ENCODE measurements around the gene FITM1.
"Not testable (repeated sequence)": the region's sequence is repeated elsewhere in the genome, so short reads cannot be mapped to it uniquely, and the experiment has no call there.

The FITM1 gene

GRCh38 chr14:24098229-24098926 is 32.1 kb upstream of the FITM1 start:
- no peak for DNase-seq

- peak in 7 of 58 donors; percentile 4 to 60 (median 27) for DNase-seq
These were observed 31.3 kb upstream of the FITM1 start for GRCh38 chr14:24098927-24099813.

GRCh38 chr14:24100197-24100981 is 30.1 kb upstream of the FITM1 start:
- no peak for DNase-seq

- DNase-seq = no peak
These were observed 29.4 kb upstream of the FITM1 start for GRCh38 chr14:24100982-24101494.

GRCh38 chr14:24102357-24103048 is 28.0 kb upstream of the FITM1 start:
- DNase-seq = no peak

- DNase-seq = no peak
These were observed 27.0 kb upstream of the FITM1 start for GRCh38 chr14:24103451-24103850.

- not testable (repeated sequence) for DNase-seq
These were observed 24.7 kb upstream of the FITM1 start for GRCh38 chr14:24105609-24106239.

- no peak for DNase-seq
These were observed 23.7 kb upstream of the FITM1 start for GRCh38 chr14:24106672-24107271.

GRCh38 chr14:24108336-24108874 is 22.1 kb upstream of the FITM1 start:
- DNase-seq = no peak

- DNase-seq = no peak
These were observed 20.4 kb upstream of the FITM1 start for GRCh38 chr14:24110060-24110459.

GRCh38 chr14:24110523-24110922 is 19.9 kb upstream of the FITM1 start:
- DNase-seq = no peak

- DNase-seq = peak in 1 of 58 donors; percentile 56
These were observed 17.1 kb upstream of the FITM1 start for GRCh38 chr14:24113379-24113800.

- peak in 57 of 58 donors; percentile 61 to 97 (median 85) for DNase-seq
These were observed 16.5 kb upstream of the FITM1 start for GRCh38 chr14:24113801-24114531.

GRCh38 chr14:24114532-24115421 is 15.7 kb upstream of the FITM1 start, which contains the start of the genes DCAF11 and NRL:
TSS of gene DCAF11 (plus strand) at chr14:24114777. CDS start at chr14:24115595, 818 bp downstream.
TSS of gene NRL (minus strand) at chr14:24114949. CDS start at chr14:24082848, 32,101 bp downstream.
- peak; percentile 97 to 100 (median 100) for DNase-seq

- DNase-seq = peak in 1 of 58 donors; percentile 49
These were observed 14.9 kb upstream of the FITM1 start for GRCh38 chr14:24115422-24116127.

GRCh38 chr14:24116128-24116814 is 14.2 kb upstream of the FITM1 start:
- DNase-seq = no peak

Data from anterior cingulate cortex (tissue), 58 donors.